Adrenal gland (tissue), 5 donors: ENCODE measurements around the gene POLR1G.

ENCODE experiments used
- POLR2A ChIP-seq, 2 donors: fragments of 450-650 bp; IDR thresholded peaks; one replicate each; pipeline ENCODE4 v1.6.1; 2017; ENCODE audit warnings: antibody characterized with exemption in 2 of 2, mild to moderate bottlenecking in 2 of 2, moderate library complexity in 1 of 2
- TF ChIP-seq, protein P1 (sequence below), 6 experiments: fragments of 450-650 bp in 4 of 6; fragments of 200-600 bp in 2 of 6; sonication (generic) in 1 of 6; IDR thresholded peaks; 1 replicate in 5 of 6; 2 replicates in 1 of 6; pipeline versions ENCODE4 v1.5.1 to v1.8.0; 2016 to 2021; ENCODE audit warnings: antibody characterized with exemption in 6 of 6, mild to moderate bottlenecking in 2 of 6, moderate library complexity in 1 of 6
- donor health status: DM: no; HTN: no; CAD: no.

DNA sequence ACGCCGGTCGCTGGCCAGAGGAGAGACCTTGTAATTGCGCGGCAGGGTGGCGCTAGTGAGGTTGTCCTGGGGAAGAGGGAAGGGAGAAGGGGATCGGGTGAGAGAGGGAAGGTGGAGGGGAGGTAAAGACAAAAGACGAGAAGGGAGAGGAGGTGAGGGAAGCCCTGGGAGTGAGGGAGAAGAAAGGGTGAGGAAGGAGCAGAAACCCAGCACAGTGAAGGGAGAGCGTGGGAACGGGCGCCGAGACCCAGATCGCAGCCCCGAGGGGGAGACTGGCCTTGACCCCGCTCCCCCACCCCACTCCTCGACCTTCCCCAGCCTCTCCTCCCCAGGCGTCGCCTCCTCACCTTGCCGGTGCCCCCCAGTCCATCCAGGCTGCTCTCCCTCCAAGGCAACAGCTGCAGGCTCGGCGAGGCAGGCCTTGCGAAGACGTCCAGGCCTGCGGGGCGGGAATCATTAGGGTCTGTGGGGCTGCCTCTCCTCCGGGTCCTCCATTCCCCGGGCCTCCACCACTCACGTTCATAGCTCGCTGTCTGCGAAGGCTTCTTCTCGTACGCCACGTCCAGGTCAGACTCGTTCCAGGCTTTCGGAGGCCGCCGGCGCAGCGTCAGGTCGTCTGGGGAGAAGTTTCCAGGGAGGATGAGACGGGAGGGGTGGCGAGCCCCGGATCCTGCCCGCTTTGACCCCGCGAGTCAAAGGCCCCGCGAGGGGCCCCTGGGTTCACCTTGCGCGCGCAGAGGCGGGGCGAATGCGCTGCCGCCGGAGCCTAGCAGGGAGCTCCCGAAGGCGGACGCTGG is 10.4 kb upstream of the POLR1G start:
- TF ChIP-seq, protein P1, sequence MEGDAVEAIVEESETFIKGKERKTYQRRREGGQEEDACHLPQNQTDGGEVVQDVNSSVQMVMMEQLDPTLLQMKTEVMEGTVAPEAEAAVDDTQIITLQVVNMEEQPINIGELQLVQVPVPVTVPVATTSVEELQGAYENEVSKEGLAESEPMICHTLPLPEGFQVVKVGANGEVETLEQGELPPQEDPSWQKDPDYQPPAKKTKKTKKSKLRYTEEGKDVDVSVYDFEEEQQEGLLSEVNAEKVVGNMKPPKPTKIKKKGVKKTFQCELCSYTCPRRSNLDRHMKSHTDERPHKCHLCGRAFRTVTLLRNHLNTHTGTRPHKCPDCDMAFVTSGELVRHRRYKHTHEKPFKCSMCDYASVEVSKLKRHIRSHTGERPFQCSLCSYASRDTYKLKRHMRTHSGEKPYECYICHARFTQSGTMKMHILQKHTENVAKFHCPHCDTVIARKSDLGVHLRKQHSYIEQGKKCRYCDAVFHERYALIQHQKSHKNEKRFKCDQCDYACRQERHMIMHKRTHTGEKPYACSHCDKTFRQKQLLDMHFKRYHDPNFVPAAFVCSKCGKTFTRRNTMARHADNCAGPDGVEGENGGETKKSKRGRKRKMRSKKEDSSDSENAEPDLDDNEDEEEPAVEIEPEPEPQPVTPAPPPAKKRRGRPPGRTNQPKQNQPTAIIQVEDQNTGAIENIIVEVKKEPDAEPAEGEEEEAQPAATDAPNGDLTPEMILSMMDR (IDR thresholded peaks at IDR 0.05): no peak
- TF ChIP-seq POLR2A (IDR thresholded peaks at IDR 0.05): no peak
